HG02763 (cell line): ENCODE measurements around the gene CHID1.

Source experiments
- ATAC-seq: cut with Tn5 transposase; IDR thresholded peaks from one replicate; pipeline ENCODE4 v1.9.1; 2021; ENCODE audit warnings: mild to moderate bottlenecking, moderate library complexity; ENCODE audit not compliant: unreplicated experiment

The CHID1 gene

DNA sequence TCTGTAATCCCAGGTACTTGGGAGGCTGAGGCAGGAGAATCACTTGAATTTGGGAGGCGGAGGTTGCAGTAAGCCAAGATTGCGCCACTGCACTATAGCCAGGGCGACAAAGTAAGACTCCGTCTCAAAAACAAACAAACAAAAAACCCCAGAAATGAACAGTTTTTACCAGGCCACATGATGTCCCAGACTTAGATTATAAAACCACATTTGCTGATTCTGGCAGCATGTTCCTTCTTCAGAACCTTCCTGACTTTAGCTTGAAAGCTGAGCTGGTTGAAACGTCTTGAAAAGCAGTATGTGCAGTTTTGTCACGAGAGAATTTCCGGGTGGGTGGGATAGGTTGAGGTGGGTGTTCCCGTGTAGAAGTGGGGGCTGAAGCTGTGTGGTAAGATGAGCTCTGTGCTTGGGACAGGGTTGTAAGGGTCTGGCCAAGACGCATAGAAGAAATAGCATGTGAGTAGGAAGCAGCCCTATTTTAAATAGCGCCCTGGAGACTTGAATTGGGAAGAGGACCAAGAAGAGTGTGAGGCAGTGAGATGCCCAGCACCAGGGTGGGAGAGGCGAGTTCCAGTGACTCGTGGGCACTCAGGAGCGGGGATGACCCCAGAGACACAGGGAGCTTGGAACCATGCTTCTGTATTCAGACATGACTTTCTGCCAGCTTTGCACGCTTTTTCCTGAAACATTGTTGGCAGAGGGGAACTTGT lies 22.7 kb upstream of the CHID1 start:
- no peak for ATAC-seq

DNA sequence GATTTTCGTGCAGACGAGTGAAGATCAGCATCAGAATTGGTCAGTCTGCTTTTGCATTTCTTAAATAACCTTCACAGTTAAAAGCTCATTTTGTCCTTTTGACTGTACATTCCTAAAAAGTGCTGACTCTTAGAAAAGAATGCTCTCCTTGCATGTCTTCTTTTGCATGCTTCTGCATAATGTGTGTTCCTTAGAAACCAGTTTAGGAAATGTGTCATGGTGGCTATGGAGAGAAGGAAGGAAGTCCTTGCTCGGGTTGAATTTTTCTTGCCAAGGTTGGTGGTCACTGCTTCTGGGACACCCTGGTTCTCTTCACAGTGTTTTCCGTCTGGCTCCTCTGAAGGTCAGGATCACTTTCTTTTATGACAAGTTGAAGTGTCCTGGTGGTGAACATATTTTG lies 21.8 kb upstream of the CHID1 start:
- no peak for ATAC-seq

GRCh38 chr11:931385-931784 lies 20.8 kb upstream of the CHID1 start:
- no peak for ATAC-seq

DNA sequence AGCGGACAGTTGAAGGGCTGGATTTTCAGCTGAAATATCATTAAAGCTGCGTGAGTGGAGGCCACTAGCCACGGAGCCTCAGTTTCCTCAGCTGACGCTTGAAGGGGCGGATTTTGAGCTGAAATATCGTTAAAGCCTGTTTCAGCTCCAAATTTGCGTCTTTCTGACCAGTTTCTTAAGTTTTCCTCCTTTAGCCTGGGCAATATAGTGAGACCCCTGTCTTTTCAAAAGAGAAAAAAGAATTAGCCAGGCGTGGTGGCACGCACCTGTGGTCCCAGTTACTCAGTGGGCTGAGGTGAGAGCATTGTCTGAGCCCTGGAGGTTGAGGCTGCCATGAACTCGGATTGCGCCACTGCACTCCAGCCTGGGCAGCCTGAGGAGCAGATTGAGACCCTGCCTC lies 18.8 kb upstream of the CHID1 start:
- no peak for ATAC-seq

DNA sequence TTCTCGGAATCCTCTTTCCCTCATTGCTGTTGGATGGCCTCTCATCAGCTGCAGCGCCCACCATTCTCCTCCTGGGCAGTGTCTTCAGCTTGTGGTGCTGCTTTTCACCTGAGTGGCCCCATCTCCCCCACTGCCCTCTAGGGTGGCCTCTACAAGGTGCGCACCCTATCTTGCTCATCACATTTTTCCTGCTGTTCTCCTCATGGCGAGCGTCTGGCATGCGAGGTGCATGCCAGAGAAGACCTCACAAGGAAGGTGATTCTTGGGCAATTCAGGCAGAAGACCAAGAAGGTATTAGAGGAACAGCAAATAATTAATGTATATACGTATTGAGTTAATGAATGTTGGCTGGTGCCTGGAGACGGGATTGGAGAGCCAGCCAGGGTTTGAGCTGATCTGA lies 18.2 kb upstream of the CHID1 start:
- no peak for ATAC-seq

DNA sequence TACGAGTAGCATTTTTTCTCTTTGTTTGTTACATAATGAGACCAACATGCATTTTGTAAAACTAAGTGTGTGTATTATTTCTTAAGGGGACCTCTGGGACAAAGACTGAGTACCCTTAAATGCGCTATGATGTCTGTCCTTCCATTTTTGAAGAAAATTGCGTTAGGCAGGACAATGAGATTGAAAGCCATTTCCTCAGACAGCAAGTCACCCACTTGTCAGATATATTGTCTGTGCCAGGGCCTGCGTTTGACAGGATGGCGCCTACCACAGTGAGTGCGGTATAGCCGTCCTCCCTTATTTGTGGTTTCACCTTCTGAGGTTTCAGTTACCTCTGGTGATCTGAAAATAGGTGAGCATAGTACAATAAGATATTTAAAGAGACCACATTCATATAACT lies 17.3 kb upstream of the CHID1 start:
- ATAC-seq = no peak

DNA sequence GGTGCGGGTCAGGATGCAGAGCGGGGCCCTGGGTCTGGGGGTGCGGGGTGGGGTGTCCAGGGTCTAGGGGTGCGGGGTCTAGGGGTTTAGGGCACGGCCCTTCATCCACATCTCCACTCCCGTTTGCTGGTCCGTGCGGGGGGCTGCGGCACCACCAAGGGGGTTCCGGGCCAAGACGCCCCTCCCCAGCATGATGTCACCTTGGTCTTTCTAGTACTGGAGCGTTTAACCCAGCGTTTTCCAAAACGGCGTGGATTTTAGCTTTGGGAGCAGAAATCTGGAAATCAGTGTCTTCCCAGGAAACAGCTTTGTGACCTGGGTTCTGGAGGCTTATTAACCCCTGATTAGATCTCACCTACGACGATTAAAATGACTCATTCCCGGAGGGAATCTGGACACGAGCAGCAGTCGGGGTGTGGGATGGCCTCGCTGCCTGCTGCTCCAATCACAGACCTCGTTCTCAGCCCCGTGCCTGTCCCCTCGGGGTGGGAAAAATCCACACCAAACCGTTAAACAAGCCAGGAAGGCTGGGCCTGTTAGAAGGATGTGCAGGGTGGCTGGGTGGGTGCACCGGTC lies 15.8 kb upstream of the CHID1 start:
- no peak for ATAC-seq

GRCh38 chr11:925496-926301 lies 15.1 kb upstream of the CHID1 start, which contains the start of gene AP2A2:
TSS of gene AP2A2 (plus strand) at chr11:925870. CDS start at chr11:926022, 152 bp downstream.
- ATAC-seq = peak; percentile 66

DNA sequence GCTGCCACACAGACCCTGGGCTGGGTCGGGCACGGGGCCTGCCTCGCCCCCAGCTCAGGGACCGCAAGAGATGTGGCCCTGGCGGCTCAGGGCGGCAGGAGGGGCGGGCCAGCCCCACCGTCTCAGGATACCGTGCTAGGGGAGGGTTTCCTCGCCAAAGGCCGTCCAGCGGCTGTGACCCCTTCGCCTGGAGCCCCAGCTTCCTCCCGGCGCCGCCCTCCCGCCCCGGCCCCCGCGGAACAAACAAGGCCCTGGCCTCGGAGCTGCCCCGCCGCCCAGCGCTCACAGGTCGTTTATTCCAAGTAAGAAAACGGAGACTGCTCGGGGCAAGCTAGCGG lies 14.5 kb upstream of the CHID1 start:
- ATAC-seq = no peak

DNA sequence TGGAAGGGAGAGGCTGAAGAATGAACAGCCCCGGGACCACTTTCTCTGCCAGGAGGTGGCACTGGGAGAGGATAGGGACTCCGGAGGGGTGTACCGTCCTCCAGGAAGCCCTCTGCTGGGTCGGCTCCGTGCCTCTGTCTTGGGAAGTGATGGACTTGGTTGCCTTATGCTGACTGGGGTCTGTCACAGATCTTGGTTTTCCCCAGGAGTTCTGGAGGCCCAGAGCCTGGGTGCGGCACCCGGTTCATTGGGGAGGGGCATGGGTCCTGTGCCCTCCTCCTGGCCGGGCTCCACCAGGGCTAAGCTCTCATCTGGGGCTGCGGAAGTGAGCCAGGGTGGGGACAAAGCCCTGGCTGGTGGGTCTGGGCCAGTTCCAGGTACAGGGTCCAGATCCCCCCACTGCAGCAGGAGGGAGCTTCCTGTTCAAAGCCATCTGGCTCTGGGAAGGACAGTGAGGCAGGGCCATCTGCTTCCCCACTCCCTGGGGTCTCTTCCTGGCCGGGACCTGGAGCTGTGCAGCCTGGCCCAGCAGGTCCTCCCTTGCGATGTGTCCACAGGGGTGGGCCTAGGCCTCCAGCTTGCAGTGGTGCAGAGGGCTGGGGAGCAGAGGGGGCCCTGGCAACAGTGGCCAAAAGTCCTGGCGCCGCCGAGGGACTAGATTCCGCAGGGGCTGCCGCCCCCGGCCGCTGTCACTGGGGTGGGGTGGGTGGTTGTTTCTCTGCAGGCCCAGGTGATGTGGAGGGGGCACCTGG lies 14.0 kb upstream of the CHID1 start:
- no peak for ATAC-seq

GRCh38 chr11:923691-924405 lies 13.2 kb upstream of the CHID1 start:
- no peak for ATAC-seq

GRCh38 chr11:921921-922678 lies 11.5 kb upstream of the CHID1 start:
- no peak for ATAC-seq

DNA sequence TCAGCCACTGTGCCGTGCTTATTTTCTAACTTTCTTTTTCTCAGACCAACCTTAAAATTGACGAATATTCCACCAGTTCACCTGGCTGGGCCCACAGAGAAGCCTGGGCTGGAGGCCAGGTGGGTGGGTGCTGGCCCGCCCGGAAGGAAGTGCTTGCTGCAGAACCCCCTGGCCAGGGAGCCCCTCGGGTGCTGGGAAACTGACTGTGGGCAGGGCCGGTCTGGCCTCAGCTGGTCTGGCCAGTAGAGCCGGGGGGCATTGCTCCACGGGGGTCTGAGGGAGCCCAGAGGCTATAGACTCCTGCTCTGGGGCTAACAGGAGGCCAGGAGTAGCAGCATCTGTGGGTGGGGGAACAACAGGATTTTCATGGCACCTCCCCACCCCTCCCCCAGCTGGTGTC lies 6.8 kb upstream of the CHID1 start:
- ATAC-seq = no peak

DNA sequence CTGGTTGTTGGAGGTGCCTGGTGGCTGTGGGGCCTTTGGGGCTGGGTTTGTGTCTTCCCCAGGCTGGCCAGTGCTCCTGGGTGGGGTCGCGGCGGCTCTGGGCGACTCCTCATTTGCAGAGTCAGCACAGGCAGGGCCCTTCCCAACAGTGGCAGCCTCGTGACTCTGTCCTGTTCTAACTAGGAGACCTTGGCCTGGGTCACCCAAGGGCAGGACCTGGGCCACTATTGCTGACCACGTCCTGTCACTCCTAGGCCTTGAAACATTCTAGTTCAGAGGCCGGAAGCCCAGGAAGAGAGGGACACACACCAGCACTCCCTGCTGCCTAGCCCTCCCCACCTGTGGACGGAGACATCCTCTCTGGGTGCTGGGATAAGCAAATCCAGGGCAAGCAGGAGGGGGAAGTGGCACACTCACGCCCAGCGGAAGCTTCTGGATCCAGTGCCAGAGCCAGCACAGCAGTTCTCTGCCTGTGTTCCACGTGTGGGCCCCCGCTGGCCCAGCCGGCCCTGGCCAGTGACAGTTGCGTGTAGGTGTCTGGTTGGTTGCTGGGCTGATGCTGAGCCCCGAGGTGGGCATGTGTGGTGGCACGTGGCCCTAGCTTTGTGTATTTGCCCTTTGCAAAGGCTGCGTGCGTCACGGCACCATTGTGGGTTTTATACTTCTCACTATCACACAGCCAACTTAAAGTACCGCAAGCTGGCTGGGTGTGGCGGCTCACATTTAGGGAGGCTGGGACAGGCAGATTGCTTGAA lies 4.3 kb upstream of the CHID1 start:
- ATAC-seq = no peak

- ATAC-seq = no peak
Measured at GRCh38 chr11:914204-914603, 3.6 kb upstream of the CHID1 start.

GRCh38 chr11:913043-913442 lies 2.4 kb upstream of the CHID1 start:
- ATAC-seq = no peak

DNA sequence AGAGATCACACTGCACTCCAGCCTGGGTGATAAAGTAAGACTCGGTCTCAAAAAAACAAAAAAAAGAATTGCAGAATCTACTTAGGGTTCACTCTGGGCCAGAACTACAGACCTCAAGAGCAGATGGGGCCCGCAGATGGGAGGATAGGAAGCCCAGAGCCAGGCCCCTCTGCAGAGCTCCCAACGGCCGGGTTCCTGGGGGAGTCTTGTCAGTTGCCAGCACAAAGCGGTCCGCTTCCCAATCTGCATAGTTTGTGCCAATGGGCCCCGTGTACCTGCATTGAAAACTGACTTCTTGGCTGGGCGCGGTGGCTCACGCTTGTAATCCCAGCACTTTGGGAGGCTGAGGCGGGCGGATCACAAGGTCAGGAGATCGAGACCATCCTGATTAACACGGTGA lies 1.7 kb upstream of the CHID1 start:
- no peak for ATAC-seq

DNA sequence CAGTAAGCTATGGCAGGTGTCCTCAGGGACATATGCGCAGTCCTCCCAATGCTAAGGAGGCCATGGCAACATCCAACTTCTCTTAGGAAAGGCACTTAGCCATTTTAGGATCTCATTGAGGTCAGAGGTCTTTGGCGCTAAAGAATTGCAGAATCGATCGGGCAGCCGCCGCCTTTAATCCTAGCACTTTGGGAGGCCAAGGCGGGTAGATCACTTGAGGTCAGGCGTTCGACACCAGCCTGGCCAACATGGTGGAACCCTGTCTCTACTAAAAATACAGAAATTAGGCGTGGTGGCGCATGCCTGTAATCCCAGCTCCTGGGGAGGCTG lies 1.2 kb upstream of the CHID1 start:
- no peak for ATAC-seq

GRCh38 chr11:911031-911889 lies 650 bp upstream of the CHID1 start:
- no peak for ATAC-seq
